Bronchial epithelial cell (primary cell): Measurements from ENCODE around the gene ACTR10. TPM values are rescaled to one million over a fixed set of nuclear protein-coding genes. Genes with fewer than 3 reads are reported as not detected.

Experiments
- DNase-seq: peaks from one replicate; pipeline ENCODE4 v3.0.0-alpha.2; 2010; ENCODE audit warnings: low read depth
- FAIRE-seq: peaks from 2 replicates; lab custom pipeline; 2011; peaks lifted over from hg19 to GRCh38; lab: Jason Lieb, UNC
- H3K27me3 ChIP-seq: 2 replicates; pipeline ENCODE4 v1.5.1; 2011; ENCODE audit warnings: low read length; ENCODE audit not compliant: control insufficient read depth, insufficient read depth
- H3K36me3 ChIP-seq: 2 replicates; pipeline ENCODE4 v1.5.1; 2011; ENCODE audit warnings: low read length; ENCODE audit not compliant: control insufficient read depth, insufficient read depth
- H3K4me3 ChIP-seq: 2 replicates; pipeline ENCODE4 v1.5.1; 2011; ENCODE audit warnings: mild to moderate bottlenecking, low read depth, low read length, control low read depth
- total RNA-seq: library from RNA; depleted of rRNA; stranded (reverse); fragments of >200 nt; gene quantifications from 2 replicates; pipeline ENCODE4 v1.2.1, GENCODE V29; 2014
- TF ChIP-seq, protein P1 (sequence below): IDR thresholded peaks from 2 replicates; pipeline ENCODE4 v1.5.1; 2011; ENCODE audit warnings: mild to moderate bottlenecking, moderate library complexity, low read length, control low read depth, inconsistent platforms; ENCODE audit not compliant: insufficient read depth, severe bottlenecking

Gene ACTR10
- total RNA-seq, 1 donor from 2014 or later = 31.6 TPM

DNA sequence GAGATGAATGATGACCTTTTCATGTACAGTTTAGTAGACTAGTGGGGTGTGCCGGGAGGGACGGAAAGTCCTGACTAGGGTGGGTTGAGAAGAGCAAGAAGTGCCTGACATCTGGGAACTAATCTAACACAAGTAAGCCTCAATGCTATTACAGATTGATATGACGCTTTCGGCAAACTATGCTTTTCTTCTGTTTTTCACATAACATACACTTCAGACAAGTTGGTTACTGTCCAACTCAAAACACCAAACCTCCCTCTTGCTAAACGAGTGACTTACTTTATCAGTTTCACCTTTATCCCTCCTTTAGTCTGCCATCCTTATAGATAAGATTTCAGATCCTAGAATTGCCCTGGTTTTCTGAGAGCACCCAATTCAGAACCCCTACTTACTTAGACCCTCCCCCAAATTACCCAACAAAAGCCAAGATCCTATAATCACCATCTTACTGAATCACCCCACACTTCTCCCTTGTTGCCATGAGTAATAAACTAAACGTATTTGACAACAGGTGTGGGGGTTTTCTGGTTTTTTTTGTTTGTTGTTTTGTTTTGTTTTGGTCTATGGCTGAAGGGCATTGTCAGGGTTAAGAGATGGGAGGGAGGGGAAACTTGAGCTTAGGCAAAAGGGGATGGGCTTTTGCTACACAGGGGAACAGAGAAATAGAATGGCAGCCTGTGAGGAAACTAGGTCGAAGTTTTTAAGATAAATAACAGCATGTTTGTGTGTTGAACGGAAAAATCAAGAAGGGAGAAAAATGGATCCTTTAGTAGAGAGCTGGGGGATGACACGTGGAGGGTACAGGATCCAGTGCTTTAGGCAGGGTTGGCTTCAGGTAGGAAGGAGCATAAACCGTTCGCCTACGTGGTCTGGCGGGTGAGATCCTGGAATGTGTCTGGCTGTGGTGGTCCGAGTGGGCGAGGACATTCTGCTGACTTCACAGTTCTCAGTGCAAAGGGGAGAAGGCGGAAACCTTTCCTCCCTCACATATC is 38.6 kb downstream of the ACTR10 start:
- peak overlapping the region; percentile 39 for H3K4me3 ChIP-seq
- FAIRE-seq (no peak), DNase-seq (peak; percentile 35)
- TF ChIP-seq, protein P1, sequence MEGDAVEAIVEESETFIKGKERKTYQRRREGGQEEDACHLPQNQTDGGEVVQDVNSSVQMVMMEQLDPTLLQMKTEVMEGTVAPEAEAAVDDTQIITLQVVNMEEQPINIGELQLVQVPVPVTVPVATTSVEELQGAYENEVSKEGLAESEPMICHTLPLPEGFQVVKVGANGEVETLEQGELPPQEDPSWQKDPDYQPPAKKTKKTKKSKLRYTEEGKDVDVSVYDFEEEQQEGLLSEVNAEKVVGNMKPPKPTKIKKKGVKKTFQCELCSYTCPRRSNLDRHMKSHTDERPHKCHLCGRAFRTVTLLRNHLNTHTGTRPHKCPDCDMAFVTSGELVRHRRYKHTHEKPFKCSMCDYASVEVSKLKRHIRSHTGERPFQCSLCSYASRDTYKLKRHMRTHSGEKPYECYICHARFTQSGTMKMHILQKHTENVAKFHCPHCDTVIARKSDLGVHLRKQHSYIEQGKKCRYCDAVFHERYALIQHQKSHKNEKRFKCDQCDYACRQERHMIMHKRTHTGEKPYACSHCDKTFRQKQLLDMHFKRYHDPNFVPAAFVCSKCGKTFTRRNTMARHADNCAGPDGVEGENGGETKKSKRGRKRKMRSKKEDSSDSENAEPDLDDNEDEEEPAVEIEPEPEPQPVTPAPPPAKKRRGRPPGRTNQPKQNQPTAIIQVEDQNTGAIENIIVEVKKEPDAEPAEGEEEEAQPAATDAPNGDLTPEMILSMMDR = no peak
- H3K27me3 ChIP-seq = no peaks in the 10 kb centered on the region
- H3K36me3 ChIP-seq = no peaks in the 10 kb centered on the region

DNA sequence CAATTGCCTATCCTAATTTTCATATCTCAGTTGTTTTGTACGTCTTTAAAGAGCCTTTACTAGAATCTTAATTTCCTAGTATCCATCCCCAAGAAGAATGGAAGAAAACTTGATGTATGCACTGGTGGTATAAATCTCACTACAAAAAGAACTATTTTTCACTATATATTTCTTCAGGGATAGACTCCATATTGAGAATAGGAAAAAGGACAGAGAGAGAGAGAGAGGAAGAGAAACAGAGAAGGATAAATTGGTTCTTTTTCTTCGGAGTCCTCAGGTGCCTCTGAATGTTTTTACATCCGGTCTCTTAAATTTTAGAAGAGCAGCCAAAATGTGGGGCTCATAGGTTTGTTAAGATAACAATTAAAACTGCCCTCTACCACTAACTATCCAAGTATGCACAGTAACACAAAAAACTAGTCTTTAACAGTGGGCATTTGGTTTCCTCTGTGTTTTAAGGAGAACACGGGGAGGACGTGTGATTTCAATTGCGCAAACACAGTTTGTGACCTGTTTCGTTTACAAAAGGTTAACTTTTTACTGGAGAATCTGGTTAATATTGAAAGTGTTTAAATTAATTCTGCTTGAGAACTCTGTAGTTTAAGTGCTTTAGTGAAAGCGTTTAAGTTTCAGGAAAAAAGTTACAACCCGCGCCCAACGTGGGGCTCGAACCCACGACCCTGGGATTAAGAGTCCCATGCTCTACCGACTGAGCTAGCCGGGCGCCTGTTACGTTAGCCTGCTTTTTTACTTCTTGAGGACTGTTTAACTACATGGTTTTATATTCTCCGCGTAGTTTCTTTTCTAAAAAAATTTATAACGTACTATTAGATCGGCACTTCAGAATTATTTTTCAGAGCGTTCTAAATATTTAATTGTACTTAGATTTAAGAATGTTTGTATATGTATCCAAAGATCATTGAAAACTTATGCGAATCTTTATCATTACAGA is 39.6 kb downstream of the ACTR10 start:
- no peak for FAIRE-seq
- H3K4me3 ChIP-seq = peak overlapping the region; percentile 39
- no peaks in the 10 kb centered on the region for H3K27me3 ChIP-seq
- TF ChIP-seq, protein P1 = no peak
- peak; percentile 46 for DNase-seq
- no peaks in the 10 kb centered on the region for H3K36me3 ChIP-seq

DNA sequence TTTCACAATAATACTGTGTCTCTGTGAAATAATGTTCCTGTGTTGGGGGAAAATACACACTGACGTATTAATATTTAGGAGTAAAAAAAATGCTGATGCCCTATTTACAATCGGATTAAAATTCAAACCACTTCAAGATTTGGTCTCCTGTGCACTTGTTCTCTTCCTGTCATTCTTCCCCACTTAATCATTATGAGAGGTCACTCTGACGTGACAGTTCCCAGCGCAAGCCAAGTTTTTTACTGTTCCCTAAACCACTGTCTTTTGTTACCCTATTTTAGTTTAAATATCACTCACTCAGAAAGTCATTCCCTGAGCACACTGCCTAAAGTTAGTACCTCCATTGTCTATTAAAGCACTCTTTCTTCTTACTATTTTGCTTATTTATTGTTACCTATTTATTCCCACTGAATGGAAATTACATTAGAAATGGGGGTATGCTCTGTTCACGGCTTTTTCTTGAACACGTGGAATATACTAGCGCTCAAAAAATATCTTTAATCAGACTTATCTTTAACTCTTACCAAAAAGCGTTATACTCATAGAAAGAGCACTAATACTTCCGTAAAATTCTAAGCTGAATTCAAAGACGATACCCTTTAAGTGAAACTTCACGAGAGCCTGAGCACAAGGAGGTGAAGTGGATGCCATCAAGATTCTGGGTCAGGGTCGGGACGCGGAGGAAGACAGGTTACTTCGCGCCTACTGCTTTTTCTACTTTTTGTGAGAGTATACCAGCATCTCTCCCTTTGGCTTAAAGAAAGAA is 44.0 kb downstream of the ACTR10 start:
- peak; percentile 62 for DNase-seq
- no peak for FAIRE-seq
- H3K4me3 ChIP-seq = peak overlapping the region; percentile 90
- H3K36me3 ChIP-seq = peaks cover 2% of the 10 kb centered on the region
- TF ChIP-seq, protein P1 = no peak
- no peaks in the 10 kb centered on the region for H3K27me3 ChIP-seq

DNA sequence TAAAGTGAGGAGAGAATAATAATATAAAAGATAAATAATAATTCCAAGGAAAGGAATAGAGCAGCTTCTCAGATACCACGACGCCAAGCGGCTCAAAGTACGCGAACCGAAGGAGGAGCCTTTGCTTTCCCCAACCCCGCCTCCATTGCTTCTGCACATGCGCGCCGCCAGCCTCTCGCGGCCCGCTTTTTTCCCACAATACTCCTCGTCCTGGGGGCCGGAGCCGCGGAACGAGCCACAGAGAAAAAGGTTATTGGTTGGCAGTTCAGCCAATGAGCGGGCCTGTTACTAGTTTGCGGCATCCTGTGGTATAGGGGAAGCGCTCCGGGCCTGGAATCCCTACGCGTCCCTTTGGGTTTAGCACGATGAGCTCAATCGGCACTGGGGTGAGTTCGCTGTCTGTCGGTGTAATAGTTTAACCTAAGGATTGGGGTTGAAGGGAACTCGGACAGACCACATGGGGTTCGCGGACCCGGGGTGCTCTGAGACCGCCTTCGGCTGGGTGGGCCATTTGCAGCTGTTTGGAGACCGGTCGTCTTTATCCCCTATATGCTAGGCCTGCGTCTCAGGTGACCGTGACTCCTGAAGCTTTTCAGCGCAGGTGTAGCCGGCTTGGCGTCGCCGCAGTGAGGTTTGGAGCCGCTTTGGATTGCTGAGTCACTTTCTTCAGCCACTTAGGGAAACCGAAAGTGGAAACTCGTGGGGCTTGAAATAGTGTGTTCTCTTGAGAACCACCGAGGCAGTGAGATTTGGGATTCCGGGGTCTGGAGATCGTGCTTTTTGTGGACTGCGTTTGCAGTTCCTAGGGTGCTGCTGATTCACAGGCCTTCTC is 44.8 kb downstream of the ACTR10 start, which contains the start of gene PSMA3:
Gene PSMA3 (plus strand): TSS at position 288 of the 832 bp plus-strand sequence. CDS start 78 bp downstream, at position 366.
- no peaks in the 10 kb centered on the region for H3K27me3 ChIP-seq
- H3K4me3 ChIP-seq = peak within 1 kb of the TSS; percentile 90
- TF ChIP-seq, protein P1 = no peak
- H3K36me3 ChIP-seq = peaks cover 2% of the 10 kb centered on the region
- DNase-seq = peak; percentile 91
- no peak for FAIRE-seq
